Hematopoietic multipotent progenitor cell treated with erythropoietin and hydrocortisone succinate and interleukin-3 and kit ligand, for 17 days (in vitro differentiated cells): ENCODE results near the gene BCAR1.
"Not testable (repeated sequence)": the region's sequence is repeated elsewhere in the genome, so short reads cannot be mapped to it uniquely, and the experiment has no call there.

Experiments
- DNase-seq: peaks from one replicate; pipeline ENCODE4 v3.0.0-alpha.2; 2015; ENCODE audit warnings: low spot score

Gene BCAR1

DNA sequence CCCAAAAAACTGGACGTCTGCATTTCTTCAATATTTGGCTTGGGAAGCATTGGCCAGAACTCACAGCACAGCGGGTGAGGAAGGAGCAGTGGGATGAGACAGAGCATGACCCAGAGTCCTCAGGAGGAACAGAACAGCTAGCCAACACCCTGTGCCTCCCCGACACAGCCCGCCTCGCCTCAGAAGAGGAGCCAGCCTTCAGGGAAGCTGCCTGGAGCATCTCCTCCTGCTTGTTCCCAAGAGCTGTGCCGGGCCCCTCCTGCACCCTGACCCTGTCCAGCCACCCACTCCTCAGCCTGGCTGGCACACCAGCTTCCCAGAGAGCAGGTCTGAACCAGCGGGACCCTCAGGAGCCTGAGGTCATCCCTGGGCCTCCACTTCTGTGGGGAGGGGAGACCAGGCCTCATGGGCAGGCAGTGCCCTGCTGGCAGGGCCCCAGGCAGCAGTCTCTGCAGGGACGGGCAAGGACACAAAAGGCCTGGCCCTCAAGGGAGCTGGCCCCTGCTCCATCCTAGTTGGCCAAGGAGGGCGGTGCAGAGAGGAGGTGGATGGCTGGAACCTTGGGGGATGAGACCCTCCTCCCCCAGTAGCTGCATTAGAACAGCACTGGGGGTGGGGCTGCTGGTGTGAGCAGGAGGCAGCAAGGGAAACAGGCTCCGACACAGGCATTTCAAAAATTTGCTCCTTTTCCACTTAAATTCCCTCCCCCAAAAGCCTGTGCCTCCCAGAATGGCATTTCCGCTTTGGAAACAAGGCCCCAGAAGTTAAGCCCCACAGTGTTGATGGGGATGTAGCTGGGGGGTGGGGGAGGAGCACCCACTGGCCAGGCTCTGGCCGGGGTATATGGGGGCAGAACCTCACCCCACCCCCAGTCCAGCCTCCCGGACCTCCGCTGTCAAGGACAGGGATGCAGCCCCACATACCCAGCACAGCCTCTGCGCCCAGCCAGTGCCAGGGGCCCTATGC, 1.8 kb upstream of the BCAR1 start:
- DNase-seq = no peak

DNA sequence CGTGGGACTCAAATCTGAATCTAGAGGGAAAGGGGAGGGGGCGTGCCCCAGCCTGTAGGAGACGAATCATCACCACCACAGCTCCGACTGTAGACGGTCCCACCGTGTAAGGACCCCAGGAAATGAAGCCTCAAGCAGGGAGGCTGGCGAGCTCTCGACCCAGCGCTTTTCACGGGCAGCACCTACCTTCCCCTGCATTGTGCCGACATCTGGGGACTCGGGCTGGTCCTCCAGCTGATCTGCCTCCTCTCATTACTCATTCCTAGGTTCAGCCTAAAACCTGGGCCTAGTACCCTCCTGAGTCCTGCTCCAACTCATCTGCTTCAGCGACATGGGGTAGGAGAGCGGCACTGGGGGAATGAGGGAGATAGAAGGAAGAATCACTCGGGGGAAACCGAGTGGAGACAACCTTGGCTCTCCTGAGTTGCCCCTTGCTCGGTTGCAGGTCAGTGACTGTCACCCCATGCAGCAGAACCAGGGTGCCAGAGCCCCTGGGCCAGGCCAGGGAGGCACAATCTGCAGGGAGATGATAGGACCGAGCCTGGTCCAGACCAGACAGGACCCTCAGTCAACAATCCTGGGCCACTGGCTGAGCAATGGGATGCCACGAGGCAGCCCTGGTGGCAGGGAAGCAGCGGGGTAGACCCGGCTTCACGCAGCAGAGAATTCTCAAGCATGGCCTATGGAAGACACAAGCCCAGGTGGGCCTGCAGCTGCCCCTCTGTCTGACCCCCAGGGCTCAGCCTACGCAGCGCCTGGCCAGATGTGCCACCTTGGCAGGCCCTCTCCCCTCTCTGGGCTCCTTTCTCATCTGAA, 833 bp upstream of the BCAR1 start:
- no peak for DNase-seq

DNA sequence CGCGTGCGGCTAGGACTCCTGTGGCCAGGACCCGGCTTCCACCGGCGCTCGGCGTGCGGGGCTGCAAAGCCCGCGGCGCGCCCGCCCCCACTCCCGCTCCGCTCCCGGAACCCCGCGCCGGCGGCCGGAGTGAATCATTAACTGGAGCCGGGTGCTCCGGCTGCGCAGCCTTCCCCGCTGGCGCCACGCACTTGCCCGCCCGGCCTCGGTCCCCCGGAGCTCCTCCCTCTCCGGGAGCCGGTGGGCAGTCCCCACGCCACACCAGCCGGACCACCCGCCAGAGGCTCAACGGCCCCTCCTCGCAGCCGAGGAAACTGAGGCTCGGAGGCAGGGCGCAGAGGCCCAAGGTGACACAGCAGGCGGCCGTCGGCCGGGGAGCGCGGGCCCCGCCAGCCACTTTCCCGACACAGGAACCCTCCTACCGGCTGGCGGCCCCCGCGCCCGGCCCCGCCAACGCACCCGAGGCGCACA, 580 bp downstream of the BCAR1 start:
- no peak for DNase-seq

DNA sequence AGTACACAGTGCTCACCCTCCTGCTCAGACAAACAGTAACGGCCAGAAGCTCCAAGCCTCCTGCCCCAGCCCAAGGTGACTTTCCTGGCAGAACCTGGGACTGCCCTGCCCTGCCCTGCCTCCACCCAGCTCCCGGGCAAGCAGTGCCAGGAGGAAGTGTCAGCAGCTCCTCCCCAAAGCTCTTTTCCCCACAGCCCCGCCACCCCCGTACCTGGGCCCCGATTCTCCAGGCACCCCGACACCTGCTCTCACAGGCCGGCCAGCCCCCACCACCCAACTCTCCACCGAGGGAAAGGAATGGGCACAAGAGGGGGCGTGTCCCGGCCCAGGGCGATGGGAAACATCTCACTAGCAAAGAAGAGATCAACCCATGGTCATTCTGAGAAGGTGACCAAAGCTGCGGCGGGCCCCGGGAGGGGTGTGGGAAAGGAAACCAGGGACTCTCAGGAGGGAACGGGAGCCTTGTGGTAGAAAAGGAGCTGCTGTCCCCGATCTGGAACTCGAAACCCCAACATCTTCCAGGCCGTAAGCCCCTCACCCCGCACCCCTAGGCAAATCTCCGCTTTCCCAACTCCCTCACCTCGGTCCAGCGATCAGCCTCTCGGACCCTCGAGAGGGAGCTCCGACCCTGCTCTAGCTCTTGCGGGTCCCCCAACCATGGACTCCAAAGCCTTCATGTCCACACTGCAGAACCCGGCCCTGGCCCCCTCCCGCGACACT, 1.2 kb downstream of the BCAR1 start:
- no peak for DNase-seq

DNA sequence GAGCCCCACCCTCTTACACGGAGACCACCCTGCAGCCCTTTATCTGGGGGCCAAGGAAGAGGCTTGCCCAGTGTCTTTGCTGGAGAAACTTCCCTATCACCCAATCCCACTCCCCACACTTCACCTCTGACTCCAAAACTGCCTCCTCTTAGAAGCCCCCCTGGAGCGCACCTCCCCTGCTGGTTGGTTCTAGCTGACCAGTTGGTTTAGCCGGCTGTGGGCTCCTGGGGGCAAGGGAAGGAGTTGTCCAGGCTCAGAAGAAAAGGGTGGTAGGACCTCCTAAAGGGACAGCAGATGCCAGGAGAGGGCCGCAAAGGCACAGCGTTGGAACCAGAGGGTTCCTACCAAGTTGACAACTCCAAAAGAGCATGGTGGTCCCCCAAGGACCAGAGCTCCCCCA, 2.0 kb downstream of the BCAR1 start:
- no peak for DNase-seq

DNA sequence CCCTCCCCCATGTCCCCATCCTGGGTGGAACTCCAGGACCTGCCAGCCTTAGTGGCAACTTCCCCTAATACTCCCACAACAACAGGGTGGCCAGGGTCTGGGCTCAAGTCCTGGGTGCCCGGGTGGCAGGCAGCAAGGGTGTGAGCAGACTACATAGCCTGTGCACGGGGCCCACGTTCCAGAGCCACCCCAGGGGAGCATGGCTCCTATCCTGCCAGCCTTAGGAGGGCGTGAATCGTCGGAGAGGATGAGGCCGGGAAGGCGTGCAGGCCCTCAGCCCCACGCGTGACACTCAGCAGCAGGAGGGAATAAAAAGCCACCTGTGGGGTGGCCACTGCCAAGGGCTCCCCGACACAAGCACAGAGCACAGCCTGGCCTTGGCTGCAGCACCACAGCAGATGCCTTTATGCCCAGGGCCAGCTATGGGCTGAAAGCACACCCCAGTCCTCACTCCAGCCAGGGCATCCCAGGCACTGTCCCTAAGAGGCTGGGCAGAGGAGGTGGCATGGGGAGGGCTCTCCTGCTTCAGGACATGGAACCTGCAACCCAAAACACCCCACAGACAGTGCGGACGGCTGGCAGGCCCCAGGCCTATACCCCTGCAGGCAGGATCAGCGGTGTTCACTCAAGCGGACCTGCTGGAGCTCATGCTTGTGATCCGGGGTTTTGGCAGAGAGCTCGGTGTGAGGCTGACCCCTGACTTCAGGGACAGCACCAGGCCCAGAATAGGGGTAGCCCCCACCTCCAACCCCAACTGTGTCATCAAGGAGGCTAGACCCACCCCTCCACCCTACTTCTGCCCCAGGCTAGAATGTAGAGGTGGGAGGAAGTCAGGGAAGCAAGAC, 2.7 kb downstream of the BCAR1 start:
- DNase-seq = no peak

DNA sequence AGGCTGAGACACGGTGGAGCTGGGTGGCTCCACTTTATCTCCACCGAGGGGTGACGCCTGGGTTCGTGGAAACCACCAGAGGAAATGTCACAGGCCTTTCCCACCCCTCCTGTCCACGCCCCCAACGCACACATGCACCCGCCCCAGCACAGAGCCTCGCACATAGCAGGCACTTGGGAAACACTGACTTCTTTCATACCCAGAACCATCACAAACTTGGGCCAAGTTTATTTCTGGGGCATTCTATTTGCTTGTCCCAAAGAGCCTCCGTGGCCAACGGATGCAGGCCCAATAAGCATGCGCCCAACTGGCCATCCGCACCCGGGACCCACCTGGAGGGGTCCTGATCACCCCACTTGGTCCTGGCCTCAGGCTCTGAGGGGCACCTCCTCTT, 3.3 kb downstream of the BCAR1 start:
- DNase-seq = no peak

DNA sequence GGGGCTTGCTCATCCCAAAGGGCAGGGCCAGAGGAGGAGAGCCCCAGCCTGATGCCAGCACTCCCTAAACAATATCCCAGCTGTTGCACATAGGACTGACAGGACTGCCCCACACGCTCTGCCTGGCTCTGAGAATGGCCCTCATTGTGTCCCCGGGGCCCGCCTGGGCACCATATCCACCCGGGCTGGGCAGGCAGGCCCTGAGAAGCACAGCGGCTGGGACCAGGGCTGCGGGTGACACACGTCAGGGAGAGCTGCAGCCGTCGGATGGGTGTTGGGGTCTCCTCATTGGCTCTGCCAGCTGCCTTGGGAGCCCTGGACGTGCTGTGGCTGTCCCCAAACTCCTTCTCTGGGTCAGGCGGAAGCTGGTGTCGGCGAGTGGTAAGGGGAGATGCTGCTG, 4.2 kb downstream of the BCAR1 start:
- DNase-seq = no peak

DNA sequence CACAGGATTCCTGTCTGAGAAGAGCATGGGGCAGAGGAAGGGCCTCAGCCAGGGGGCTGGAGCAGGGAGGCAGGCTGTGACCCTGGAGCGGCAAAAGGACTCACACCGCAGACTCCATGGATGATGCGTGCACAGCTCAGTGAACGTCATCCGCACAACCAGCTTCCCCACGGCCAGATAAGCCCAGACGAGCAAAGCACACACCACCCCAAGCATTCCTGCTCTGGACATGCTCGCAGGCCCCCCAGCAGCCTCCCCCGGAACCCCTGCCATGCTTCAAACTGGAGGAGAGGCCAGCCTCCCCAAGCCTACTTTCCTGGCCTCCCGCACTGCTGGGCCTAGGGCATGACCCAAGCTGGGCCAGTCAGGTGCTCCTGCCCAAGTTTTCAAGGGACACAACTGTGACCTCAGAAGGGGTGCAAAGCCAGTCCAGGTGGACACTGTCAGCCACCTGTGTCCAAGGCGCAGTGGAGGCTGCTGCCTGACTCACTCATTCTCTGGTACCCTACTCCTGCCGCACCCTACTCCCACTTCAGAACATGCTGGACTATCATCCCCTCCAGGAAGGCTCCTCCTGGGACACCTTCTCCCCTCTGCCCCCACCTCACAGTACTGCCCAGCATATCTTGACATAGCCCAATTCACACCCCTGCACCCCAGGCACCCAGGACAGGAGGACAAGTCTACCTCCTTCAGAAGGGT, 4.8 kb downstream of the BCAR1 start:
- no peak for DNase-seq

DNA sequence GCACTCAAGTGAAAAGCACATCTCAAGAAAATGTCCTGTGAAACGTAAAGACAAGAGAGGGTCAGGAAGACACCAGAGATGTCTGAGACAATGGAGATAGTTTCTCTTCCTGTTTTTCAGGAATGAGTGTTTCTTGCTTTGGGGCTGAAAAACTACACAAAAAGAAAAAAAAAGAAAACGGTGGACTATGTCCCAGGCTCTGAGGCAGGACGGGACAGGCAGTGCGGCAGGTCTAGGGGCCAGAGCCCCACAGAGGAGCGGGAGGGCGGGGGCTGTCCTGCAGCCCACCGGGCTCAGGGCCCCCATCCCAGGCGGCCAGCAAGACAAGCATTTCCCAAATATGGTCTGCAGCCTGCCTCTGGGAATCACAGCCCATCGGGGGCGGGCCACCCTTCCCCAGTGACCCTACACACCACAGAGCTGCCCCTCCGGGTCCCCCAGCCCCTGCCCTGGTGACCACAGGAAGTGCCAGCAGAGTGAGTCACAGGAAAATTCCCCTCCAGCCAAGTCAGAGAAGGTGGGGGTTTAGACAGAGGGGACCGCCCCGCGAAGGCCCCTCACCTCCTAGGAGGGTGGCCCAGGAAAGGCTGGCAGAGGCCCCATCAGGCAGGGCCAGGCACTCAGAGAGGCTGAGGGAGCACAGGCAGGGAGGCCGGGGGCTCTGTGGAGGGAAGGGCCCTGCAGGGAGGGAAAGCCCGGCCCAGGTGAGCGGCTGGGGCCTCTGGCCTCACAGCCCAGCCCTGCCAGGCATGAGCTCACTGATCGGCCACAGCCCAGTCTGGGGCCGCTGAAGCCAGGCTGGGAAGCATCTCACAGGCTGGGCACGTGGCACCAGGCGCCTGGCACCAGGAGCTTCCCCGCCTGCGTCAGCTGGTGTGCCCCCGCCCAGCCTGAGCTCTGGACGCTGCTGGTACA, 6.3 kb downstream of the BCAR1 start:
- no peak for DNase-seq

DNA sequence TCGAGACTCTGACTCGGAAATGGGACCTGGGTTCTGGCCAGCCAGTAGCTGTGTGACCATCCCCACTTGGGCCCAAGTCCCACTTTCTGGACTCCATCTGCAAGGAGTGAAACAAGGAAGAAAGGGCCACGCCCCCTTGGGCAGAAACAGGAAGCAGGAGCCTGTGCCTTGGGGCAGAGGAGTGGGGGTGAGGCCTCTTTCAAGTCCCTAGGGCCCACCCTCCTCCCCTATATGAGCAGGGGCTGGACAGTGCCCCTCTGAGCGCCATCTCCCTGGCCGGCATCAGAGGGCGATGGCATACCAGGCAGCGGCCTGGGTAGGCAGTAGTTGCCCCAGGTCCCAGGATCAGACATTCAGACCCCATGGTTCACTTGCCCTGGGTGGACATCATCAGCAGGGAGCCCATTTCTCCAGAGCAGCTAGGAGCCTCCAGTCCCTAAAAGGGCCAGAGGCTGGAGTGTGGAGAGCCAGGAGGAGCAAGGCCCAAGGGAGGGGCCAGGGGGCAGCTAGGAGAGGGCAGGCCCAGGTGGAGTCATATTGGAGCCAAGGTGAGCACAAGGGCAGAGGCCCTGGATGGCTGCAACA, 7.1 kb downstream of the BCAR1 start:
- no peak for DNase-seq

DNA sequence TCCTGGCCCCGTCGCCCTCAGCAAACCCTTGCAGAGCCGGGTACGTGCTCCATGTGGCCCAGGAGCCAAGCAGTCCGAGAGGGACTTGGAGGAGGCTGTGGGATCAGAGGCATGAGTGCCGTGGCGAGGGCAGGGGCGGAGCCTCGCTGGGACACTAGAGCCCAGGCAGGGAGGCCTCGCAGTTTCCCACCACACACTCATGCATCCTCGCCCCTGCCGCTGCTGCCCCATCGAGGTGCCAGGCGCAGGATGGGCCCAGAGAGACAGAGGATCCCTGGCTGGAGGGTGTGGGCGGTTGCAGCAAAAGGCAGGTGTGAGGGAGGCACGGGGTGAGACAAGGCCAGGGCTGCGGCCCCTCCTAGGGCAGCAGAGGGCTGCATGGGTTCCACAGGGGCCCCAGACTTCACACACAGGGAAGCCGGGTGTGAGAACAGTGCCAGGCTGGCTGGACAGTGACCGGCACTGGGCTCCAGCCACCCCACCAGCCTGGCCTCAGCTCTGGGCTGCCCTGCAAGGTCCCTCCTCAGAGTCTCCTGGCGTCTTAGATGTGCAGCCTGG, 7.7 kb downstream of the BCAR1 start:
- DNase-seq = no peak

DNA sequence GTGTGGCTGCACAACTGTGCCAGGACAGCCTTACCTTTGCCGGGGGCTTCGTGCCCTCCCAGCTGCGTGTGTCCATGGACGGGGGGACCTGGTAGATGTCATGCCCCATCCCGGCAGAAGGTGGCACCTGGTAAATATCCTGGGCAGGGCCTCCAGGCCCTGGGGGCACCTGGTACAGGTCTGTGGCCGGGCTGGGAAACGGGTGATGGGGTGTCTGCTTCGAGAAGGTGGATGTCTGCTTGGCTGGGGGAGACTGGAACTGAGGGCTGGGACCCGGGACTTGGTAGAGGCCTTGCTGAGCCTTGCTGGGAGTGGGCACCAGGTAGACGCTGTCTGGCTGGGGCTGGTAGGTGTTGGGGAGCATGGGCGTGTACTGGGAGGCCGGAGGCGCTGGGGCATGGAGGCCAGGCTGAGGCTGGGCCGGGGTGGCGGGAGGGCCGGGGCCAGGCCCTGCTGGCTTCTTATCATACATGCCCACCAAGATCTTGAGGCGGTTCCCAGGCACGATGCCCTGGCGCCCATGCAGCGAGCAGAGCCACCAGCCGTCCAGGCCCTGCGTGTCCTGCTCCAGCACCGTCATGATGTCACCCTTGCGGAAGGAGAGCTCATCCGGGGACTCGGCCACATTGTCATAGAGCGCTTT, 8.9 kb downstream of the BCAR1 start:
- not testable (repeated sequence) for DNase-seq

DNA sequence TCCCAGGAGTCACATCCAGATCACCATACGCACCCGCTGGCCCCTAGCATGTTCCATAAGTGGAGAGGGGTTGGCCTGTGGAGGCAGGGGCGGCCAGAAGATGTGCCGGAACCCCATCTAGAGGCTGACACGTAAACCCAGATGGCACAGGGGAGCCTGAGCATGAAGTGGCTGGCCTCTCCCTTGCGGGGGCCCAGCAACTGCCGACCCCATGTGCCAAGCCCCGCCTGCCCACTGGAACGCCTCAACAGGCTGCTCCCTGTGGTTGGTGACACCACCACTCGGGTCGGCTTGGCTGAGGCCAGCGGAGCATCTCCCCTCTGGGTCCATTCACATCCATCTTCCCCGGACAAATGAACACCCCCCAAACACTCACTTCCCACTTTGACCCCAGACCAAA, 9.5 kb downstream of the BCAR1 start:
- DNase-seq = no peak

DNA sequence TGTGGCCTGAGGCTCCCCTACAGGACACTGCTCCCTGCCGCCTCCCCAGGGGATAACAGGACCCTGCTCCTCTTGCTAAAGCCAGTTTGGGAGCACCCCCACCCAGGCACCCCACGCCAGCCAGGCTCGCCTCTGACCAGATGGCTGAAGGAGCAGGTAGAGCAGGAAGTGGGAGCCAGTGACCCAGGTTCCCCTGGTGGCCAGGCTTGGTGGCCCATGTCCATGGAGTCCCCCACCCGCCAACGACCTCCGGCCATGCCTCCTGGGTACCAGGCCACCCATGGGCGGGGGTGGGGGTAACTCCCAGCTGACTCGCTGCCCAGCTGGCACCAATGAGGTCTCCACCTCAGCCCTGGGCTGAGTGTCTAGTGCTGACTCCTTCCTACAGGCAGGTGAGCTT, 10.0 kb downstream of the BCAR1 start:
- no peak for DNase-seq

DNA sequence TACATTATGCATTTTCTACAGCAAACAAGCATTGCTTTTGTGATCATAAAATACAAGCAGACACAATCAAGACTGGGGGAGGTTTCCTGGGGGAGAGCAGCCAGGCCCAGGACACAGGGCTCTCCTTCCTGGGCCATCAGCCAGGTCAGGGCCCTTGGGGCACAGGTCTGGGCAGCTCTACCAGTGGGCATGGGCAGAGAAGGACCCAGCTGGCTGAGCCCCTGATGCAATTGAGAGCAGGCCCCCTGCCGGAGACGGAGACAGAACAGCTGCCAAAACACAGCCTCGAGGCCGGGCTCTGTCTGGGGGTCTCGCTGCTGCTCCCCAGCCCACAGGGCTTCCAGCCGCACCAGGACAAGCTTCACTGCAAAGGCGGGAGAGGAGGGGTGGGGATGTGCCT, 10.8 kb downstream of the BCAR1 start:
- DNase-seq = not testable (repeated sequence)

DNA sequence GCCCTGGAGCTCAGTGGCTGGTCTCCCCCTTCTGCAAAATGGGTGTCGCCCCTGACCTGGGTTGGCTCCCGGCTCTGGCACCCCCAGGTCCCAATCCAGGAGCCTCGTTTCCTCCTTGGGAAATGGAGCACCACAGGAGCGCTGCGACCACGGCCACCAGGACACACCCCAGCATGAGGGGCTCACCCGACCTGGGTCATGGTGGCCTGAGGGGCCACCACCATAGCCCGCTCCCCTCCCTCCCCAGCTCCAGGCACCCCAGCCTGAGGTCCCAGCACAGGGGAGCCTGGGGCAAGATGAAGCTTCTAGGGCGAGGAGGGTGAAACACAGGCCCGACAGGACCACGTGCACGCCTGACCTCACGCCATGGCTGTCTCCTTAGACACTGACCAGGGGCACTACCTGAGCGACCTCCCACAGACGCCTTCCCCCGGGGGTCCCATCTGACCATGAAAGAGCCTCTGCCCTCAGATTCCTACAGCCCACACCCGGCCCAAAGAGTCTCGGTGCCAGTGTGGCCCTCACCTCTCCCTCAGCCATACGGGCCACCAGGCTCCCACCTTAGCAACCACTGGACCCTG, 11.8 kb downstream of the BCAR1 start:
- no peak for DNase-seq
